Gastrocnemius medialis (tissue), 4 donors: ENCODE measurements around the gene KLK13.

Experiments used
- POLR2A ChIP-seq, 2 donors: fragments of 450-650 bp; IDR thresholded peaks; one replicate each; pipeline ENCODE4 v1.6.1; 2017; ENCODE audit warnings: antibody characterized with exemption in 2 of 2, mild to moderate bottlenecking in 2 of 2, moderate library complexity in 2 of 2
- TF ChIP-seq, protein P1 (sequence below), 5 experiments: fragments of 450-650 bp in 3 of 5; fragments of 200-600 bp in 2 of 5; sonication (generic) in 2 of 5; IDR thresholded peaks in 4 of 5; conservative IDR thresholded peaks in 1 of 5; 1 replicate in 4 of 5; 2 replicates in 1 of 5; pipeline ENCODE4 v1.5.1; 2016 to 2019; ENCODE audit warnings: antibody characterized with exemption in 5 of 5, mild to moderate bottlenecking in 3 of 5, moderate library complexity in 3 of 5

DNA sequence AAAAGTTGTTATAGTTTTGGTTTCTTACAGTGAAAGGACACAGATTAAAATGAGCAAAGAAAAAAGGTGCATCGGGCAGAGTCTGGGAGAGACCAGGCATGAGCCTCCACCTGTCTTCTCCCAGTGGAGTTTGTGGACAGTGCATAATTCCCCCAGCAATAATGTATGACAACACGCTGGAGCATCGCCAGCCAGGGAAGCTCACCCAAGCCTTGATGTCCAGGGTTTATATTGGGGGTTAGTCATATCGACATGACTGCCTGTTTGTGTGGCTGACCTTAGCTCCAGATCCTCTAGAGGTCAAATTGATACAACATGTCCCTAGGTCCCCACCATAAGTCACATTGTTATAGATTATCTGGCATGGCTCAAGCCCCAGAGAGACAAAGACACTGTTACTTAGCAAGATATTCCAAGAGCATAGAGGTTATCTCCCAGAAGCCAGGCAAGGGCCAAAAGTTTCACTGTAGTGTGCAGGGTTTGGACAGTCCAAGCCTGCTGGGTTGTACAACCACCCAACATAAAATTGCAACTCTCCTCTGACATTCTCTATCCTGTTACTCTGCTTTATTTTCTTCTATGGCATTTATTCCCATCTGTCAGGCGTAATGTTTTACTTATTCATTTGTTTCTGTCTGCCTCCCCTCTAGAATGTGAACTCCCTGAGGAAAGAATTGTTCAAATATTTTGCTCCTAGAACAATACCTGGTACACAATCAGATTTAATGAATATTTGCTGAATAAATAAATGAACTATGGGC lies 5.6 kb upstream of the KLK13 start:
- TF ChIP-seq, protein P1, sequence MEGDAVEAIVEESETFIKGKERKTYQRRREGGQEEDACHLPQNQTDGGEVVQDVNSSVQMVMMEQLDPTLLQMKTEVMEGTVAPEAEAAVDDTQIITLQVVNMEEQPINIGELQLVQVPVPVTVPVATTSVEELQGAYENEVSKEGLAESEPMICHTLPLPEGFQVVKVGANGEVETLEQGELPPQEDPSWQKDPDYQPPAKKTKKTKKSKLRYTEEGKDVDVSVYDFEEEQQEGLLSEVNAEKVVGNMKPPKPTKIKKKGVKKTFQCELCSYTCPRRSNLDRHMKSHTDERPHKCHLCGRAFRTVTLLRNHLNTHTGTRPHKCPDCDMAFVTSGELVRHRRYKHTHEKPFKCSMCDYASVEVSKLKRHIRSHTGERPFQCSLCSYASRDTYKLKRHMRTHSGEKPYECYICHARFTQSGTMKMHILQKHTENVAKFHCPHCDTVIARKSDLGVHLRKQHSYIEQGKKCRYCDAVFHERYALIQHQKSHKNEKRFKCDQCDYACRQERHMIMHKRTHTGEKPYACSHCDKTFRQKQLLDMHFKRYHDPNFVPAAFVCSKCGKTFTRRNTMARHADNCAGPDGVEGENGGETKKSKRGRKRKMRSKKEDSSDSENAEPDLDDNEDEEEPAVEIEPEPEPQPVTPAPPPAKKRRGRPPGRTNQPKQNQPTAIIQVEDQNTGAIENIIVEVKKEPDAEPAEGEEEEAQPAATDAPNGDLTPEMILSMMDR (IDR thresholded peaks at IDR 0.05 in 4 of 5, conservative IDR thresholded peaks at IDR 0.05 in 1 of 5), result no peak
- TF ChIP-seq POLR2A (IDR thresholded peaks at IDR 0.05), result no peak
